OCI-LY3 (cell line): Measurements from ENCODE around the gene RARRES2.
A peak's percentile ranks its signal among the peaks of the same experiment; 100 is the strongest.

ENCODE experiments used
- H2AFZ ChIP-seq: fragments of 200-600, 300-600 bp; shearing (Covaris generic); 2 replicates; pipeline ENCODE4 v1.6.0; 2014; ENCODE audit warnings: antibody characterized with exemption, low read depth, low read length
- H3K27ac ChIP-seq: fragments of 200-600, 300-600 bp; sonication (generic); 2 replicates; pipeline ENCODE4 v1.5.1; 2014; ENCODE audit warnings: mild to moderate bottlenecking, low read length, moderate library complexity, mixed read lengths
- H3K27me3 ChIP-seq: fragments of 200-600, 300-600 bp; sonication (generic); 2 replicates; pipeline ENCODE4 v1.6.1; 2014; ENCODE audit warnings: low read depth, low read length, mixed read lengths
- H3K36me3 ChIP-seq: fragments of 200-600, 300-600 bp; sonication (generic); replicated peaks from 2 replicates; pipeline ENCODE3; 2014; ENCODE audit warnings: low read depth, low read length, mixed read lengths
- H3K4me1 ChIP-seq: fragments of 300-600, 200-600 bp; sonication (generic); 2 replicates; pipeline ENCODE4 v1.6.1; 2014; ENCODE audit warnings: low read length, mixed read lengths
- H3K4me2 ChIP-seq: fragments of 200-600, 300-600 bp; sonication (generic); 2 replicates; pipeline ENCODE4 v1.6.1; 2014; ENCODE audit warnings: low read length, mixed read lengths
- H3K4me3 ChIP-seq: fragments of 300-600, 200-600 bp; sonication (generic); 2 replicates; pipeline ENCODE4 v1.5.1; 2014; ENCODE audit warnings: antibody characterized with exemption, mild to moderate bottlenecking, low read length, moderate library complexity
- H3K79me2 ChIP-seq: fragments of 300-600, 200-600 bp; shearing (Covaris generic); 2 replicates; pipeline ENCODE4 v1.6.1; 2014; ENCODE audit warnings: mild to moderate bottlenecking, low read length, mixed read lengths
- H3K9ac ChIP-seq: fragments of 300-600, 200-600 bp; shearing (Covaris generic); 2 replicates; pipeline ENCODE4 v1.6.0; 2014; ENCODE audit warnings: mild to moderate bottlenecking, low read length, moderate library complexity
- H3K9me3 ChIP-seq: fragments of 200-600, 300-600 bp; shearing (Covaris generic); 2 replicates; pipeline ENCODE4 v1.6.1; 2014; ENCODE audit warnings: low read length, mixed read lengths; ENCODE audit not compliant: insufficient read depth
- H4K20me1 ChIP-seq: fragments of 200-600, 300-600 bp; sonication (generic); 2 replicates; pipeline ENCODE4 v1.6.1; 2016; ENCODE audit warnings: low read length, mixed read lengths; ENCODE audit not compliant: insufficient read depth
- EZH2phosphoT487 ChIP-seq: fragments of 200-600 bp; shearing (Covaris generic); IDR thresholded peaks from 2 replicates; pipeline ENCODE4 v1.6.1; 2018; ENCODE audit warnings: antibody characterized with exemption, mixed run types, low read depth
- TF ChIP-seq, protein P1 (sequence below): fragments of 200-600, 300-600 bp; sonication (generic); IDR thresholded peaks from 2 replicates; pipeline ENCODE4 v1.5.1; 2014; ENCODE audit warnings: antibody characterized with exemption, low read length, low read depth

The RARRES2 gene

DNA sequence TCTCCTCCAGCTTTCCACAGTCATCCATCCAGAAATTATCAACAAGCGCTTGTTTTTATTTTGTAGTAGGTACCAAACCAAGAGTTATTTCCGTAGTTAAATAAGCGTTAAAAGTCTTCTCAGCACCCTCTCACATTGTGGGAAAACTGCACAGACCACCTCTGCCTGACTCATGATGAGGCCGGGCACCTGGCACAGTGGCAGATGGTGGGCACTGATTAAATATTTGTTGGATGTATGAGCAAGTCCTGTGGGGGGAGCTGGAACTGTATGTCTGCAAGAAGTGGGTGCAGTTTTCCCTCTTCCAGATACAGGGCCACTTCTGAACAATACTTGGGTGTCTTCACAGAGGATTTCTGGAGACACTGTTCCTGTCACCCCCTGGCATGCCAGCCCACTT is 21.9 kb upstream of the RARRES2 start:
- Histone ChIP-seq H3K27me3 (no peaks in the 10 kb centered on the region), H4K20me1 (no peaks in the 10 kb centered on the region), H3K36me3 (no peaks in the 10 kb centered on the region), H3K79me2 (peaks cover 5% of the 10 kb centered on the region; the same call in 1 of the 2 replicates), H3K9me3 (no peaks in the 10 kb centered on the region), H2AFZ (no peak overlapping the region), H3K27ac (peak overlapping the region; percentile 93), H3K4me1 (peaks cover 78% of the 10 kb centered on the region), H3K9ac (peak overlapping the region; percentile 65; the same call in 1 of the 2 replicates), H3K4me2 (peak overlapping the region; percentile 87), H3K4me3 (peak overlapping the region; percentile 41; the same call in 1 of the 2 replicates)
- TF ChIP-seq, protein P1, sequence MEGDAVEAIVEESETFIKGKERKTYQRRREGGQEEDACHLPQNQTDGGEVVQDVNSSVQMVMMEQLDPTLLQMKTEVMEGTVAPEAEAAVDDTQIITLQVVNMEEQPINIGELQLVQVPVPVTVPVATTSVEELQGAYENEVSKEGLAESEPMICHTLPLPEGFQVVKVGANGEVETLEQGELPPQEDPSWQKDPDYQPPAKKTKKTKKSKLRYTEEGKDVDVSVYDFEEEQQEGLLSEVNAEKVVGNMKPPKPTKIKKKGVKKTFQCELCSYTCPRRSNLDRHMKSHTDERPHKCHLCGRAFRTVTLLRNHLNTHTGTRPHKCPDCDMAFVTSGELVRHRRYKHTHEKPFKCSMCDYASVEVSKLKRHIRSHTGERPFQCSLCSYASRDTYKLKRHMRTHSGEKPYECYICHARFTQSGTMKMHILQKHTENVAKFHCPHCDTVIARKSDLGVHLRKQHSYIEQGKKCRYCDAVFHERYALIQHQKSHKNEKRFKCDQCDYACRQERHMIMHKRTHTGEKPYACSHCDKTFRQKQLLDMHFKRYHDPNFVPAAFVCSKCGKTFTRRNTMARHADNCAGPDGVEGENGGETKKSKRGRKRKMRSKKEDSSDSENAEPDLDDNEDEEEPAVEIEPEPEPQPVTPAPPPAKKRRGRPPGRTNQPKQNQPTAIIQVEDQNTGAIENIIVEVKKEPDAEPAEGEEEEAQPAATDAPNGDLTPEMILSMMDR, result no peak
- TF ChIP-seq EZH2phosphoT487, result no peak

DNA sequence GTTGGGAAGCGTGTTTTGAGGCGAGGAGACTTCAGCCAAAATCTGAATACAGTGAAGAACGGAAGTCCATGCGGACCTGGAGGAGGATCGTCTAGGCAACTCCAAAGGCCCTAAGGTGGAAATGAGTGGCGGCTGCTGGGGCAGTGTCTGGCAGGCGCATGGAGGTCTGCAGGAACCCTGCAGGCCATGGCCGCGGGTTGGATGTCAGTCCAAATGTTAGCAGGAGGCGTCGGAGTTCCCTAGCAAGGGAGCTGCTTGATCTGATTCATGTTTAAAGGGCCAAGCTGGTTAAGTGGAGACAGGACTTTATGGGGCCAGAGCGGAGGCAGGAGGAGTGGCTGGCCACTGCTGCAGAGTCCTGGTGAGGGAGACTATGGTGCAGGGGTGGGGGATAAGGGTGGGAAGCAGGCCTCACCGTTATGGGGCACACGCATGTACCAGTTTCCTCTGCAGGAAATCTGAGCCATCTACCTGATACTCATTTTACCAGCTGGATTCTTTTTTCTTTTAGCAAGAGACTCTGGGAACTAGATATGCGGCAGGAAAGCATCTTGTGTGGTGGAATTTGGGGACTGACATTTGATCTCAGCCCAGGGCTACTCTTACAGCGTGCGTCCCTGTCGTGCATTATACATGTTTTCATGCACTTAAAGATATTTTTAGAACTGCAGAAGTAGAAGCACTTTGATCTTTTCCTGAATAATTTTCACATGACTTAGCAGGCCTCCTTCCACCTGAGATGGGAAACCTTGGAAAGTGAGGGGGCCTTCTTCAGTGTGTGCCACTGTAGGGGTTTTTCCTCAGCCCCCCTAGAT is 20.6 kb upstream of the RARRES2 start:
- Histone ChIP-seq H3K4me1 (peaks cover 83% of the 10 kb centered on the region), H3K27me3 (no peaks in the 10 kb centered on the region), H2AFZ (no peak overlapping the region), H4K20me1 (no peaks in the 10 kb centered on the region), H3K79me2 (no peaks in the 10 kb centered on the region), H3K4me2 (no peak overlapping the region), H3K9me3 (no peaks in the 10 kb centered on the region), H3K4me3 (no peak overlapping the region), H3K36me3 (no peaks in the 10 kb centered on the region), H3K27ac (no peak overlapping the region), H3K9ac (no peak overlapping the region)
- TF ChIP-seq, protein P1, result no peak
- no peak for TF ChIP-seq EZH2phosphoT487

DNA sequence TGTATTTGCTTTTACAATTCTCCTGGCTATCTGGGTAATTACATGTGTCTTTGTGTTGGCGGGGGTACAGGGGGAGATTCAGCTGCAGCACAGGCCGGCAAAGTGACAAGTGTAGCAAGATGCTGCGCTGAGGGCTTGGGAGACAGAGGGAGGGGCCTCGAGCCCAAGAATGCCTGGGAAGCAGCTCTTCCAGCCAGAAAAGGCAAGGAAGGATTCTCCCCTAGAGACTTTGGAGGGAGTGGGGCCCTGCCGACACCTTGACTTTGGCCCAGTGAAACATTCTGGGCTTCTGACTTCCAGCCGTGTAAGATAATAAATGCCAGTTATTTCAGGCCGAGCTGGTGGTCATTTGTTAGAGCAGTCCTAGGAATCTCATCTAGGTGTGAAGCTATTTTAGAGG is 20.0 kb upstream of the RARRES2 start:
- H3K4me3 ChIP-seq, result no peak overlapping the region
- H3K27me3 ChIP-seq, result no peaks in the 10 kb centered on the region
- H3K27ac ChIP-seq, result no peak overlapping the region
- H3K4me1 ChIP-seq, result peaks cover 82% of the 10 kb centered on the region
- no peaks in the 10 kb centered on the region for H4K20me1 ChIP-seq
- no peaks in the 10 kb centered on the region for H3K79me2 ChIP-seq
- H2AFZ ChIP-seq, result no peak overlapping the region
- no peak overlapping the region for H3K4me2 ChIP-seq
- no peaks in the 10 kb centered on the region for H3K36me3 ChIP-seq
- H3K9ac ChIP-seq, result no peak overlapping the region
- H3K9me3 ChIP-seq, result no peaks in the 10 kb centered on the region
- TF ChIP-seq, protein P1, result no peak
- no peak for TF ChIP-seq EZH2phosphoT487

DNA sequence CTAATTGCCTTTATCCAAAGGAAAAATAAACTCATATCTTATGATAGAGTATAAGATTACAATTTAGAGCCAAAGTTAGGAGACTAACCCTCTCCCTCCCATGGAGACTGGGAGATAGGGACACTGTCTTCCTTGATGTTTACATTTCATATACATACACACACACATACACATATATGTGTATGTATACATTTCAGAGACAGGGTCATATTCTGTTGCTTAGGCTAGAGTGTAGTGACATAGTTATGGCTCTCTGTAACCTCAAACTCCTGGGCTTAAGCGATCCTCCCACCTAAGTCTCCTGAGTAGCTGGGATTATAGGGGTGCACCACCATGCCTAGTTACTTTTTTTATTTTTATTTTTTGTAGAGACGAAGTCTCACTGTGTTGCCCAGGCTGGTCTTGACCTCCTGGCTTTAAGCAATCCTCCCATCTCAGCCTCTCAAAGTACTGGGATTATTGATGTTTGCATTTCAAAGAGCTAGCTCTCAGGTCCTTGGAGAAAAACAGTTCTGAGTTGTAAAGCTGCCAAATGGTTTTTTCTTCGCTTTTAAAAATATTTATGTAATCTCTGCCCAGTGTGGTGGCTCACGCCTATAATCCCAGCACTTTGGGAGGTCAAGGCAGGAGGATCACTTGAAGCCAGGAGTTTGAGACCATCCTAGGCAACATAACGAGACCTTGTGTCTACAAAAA is 19.1 kb upstream of the RARRES2 start:
- no peaks in the 10 kb centered on the region for H3K9me3 ChIP-seq
- no peak overlapping the region for H3K27ac ChIP-seq
- TF ChIP-seq EZH2phosphoT487, result no peak
- TF ChIP-seq, protein P1, result no peak
- H3K9ac ChIP-seq, result no peak overlapping the region
- no peak overlapping the region for H3K4me3 ChIP-seq
- H3K4me2 ChIP-seq, result no peak overlapping the region
- no peak overlapping the region for H2AFZ ChIP-seq
- no peaks in the 10 kb centered on the region for H3K27me3 ChIP-seq
- H3K36me3 ChIP-seq, result no peaks in the 10 kb centered on the region
- H3K4me1 ChIP-seq, result peaks cover 82% of the 10 kb centered on the region
- no peaks in the 10 kb centered on the region for H4K20me1 ChIP-seq
- H3K79me2 ChIP-seq, result no peaks in the 10 kb centered on the region
